Measurements from ENCODE around the gene OR4C11. TPM values are rescaled to one million over a fixed set of nuclear protein-coding genes. Genes with fewer than 3 reads are reported as not detected.

OR4C11 gene
- not detected for polyA plus RNA-seq (2013, experiment 1 of 2)
- polyA plus RNA-seq (2013, experiment 2 of 2): not detected

- H3K23ac ChIP-seq (ENCODE audit: low read length in 2 of 2): no peak within 1 kb of the TSS
- H4K91ac ChIP-seq (ENCODE audit: low read length): no peak within 1 kb of the TSS
- no peak within 1 kb of the TSS for H3K9ac ChIP-seq (ENCODE audit: low read length)
- no peak within 1 kb of the TSS for H2BK12ac ChIP-seq (ENCODE audit: low read length in 2 of 2)
- H4K8ac ChIP-seq (ENCODE audit: low read length): no peak within 1 kb of the TSS
- H2BK120ac ChIP-seq (ENCODE audit: low read depth, low read length): no peak within 1 kb of the TSS
- no peaks in the 10 kb centered on the region for H3K4me1 ChIP-seq (ENCODE audit: control insufficient read depth, insufficient read depth, low read depth, low read length)
- no peak within 1 kb of the TSS for H3K4ac ChIP-seq (ENCODE audit: low read depth in 1 of 2, low read length in 2 of 2)
- H3K18ac ChIP-seq (ENCODE audit: low read depth in 1 of 2, low read length in 2 of 2): no peak within 1 kb of the TSS
- no peaks in the 10 kb centered on the region for H3K79me1 ChIP-seq (replicated peaks; ENCODE audit: low read length, poor library complexity, severe bottlenecking)
- peaks cover 24% of the 10 kb centered on the region for H3K9me3 ChIP-seq (ENCODE audit: control insufficient read depth, low read length)
- H3K4me2 ChIP-seq (ENCODE audit: low read length, poor library complexity, severe bottlenecking): no peak within 1 kb of the TSS
- no peak within 1 kb of the TSS for H2AK5ac ChIP-seq (ENCODE audit: low read length, severe bottlenecking)
- H2BK5ac ChIP-seq (ENCODE audit: low read depth, low read length, poor library complexity, severe bottlenecking): no peak within 1 kb of the TSS
- no peak for DNase-seq
- H3K14ac ChIP-seq (ENCODE audit: low read length in 2 of 2): no peak within 1 kb of the TSS
- H3K27ac ChIP-seq (ENCODE audit: low read length, poor library complexity, severe bottlenecking): no peak within 1 kb of the TSS
- WGBS: 20% methylated on average over 1 of the region's 2 CpGs
- H2AFZ ChIP-seq (ENCODE audit: low read depth, low read length): no peak within 1 kb of the TSS
- H2BK15ac ChIP-seq (ENCODE audit: low read depth, poor library complexity, severe bottlenecking): no peak within 1 kb of the TSS
- H3K27me3 ChIP-seq (ENCODE audit: control insufficient read depth in 1 of 2, insufficient read depth in 1 of 2, low read length in 2 of 2): no peaks in the 10 kb centered on the region
- no peaks in the 10 kb centered on the region for H3K36me3 ChIP-seq (ENCODE audit: control insufficient read depth in 1 of 2, insufficient read depth in 2 of 2, low read depth in 1 of 2, low read length in 2 of 2)
- H3K4me3 ChIP-seq (ENCODE audit: insufficient read depth in 1 of 2, low read depth in 1 of 2, low read length in 2 of 2): no peak within 1 kb of the TSS
Observed at GRCh38 chr11:55607545-55607944, at the start of gene OR4C11. TSS of gene OR4C11 (minus strand) at chr11:55607645. CDS start at chr11:55604373, 3,272 bp downstream.

GRCh38 chr11:55655096-55655495 lies 47.7 kb upstream of the OR4C11 start:
- Histone ChIP-seq H2BK15ac (ENCODE audit: low read depth, poor library complexity, severe bottlenecking) (no peak overlapping the region), H2AK5ac (ENCODE audit: low read length, severe bottlenecking) (no peak overlapping the region), H2BK5ac (ENCODE audit: low read depth, low read length, poor library complexity, severe bottlenecking) (no peak overlapping the region), H3K9me3 (ENCODE audit: control insufficient read depth, low read length) (no peaks in the 10 kb centered on the region), H3K4me3 (ENCODE audit: insufficient read depth in 1 of 2, low read depth in 1 of 2, low read length in 2 of 2) (no peak overlapping the region), H3K9ac (ENCODE audit: low read length) (no peak overlapping the region), H3K79me1 (replicated peaks; ENCODE audit: low read length, poor library complexity, severe bottlenecking) (no peaks in the 10 kb centered on the region), H4K91ac (ENCODE audit: low read length) (no peak overlapping the region), H2AFZ (ENCODE audit: low read depth, low read length) (no peak overlapping the region), H3K4me2 (ENCODE audit: low read length, poor library complexity, severe bottlenecking) (no peak overlapping the region), H3K23ac (ENCODE audit: low read length in 2 of 2) (no peak overlapping the region), H3K14ac (ENCODE audit: low read length in 2 of 2) (no peak overlapping the region), H3K27ac (ENCODE audit: low read length, poor library complexity, severe bottlenecking) (no peak overlapping the region), H3K36me3 (ENCODE audit: control insufficient read depth in 1 of 2, insufficient read depth in 2 of 2, low read depth in 1 of 2, low read length in 2 of 2) (no peaks in the 10 kb centered on the region), H4K8ac (ENCODE audit: low read length) (no peak overlapping the region), H3K18ac (ENCODE audit: low read depth in 1 of 2, low read length in 2 of 2) (no peak overlapping the region), H3K4me1 (ENCODE audit: control insufficient read depth, insufficient read depth, low read depth, low read length) (no peaks in the 10 kb centered on the region), H2BK120ac (ENCODE audit: low read depth, low read length) (no peak overlapping the region), H3K27me3 (ENCODE audit: control insufficient read depth in 1 of 2, insufficient read depth in 1 of 2, low read length in 2 of 2) (no peaks in the 10 kb centered on the region), H3K4ac (ENCODE audit: low read depth in 1 of 2, low read length in 2 of 2) (no peak overlapping the region), H2BK12ac (ENCODE audit: low read length in 2 of 2) (no peak overlapping the region)
- no peak for DNase-seq

- Histone ChIP-seq H2BK120ac (ENCODE audit: low read depth, low read length) (no peak overlapping the region), H3K27ac (ENCODE audit: low read length, poor library complexity, severe bottlenecking) (no peak overlapping the region), H3K23ac (ENCODE audit: low read length in 2 of 2) (no peak overlapping the region), H3K9ac (ENCODE audit: low read length) (no peak overlapping the region), H3K14ac (ENCODE audit: low read length in 2 of 2) (no peak overlapping the region), H3K79me1 (replicated peaks; ENCODE audit: low read length, poor library complexity, severe bottlenecking) (no peaks in the 10 kb centered on the region), H3K27me3 (ENCODE audit: control insufficient read depth in 1 of 2, insufficient read depth in 1 of 2, low read length in 2 of 2) (no peaks in the 10 kb centered on the region), H2AK5ac (ENCODE audit: low read length, severe bottlenecking) (no peak overlapping the region), H3K4me3 (ENCODE audit: insufficient read depth in 1 of 2, low read depth in 1 of 2, low read length in 2 of 2) (no peak overlapping the region), H3K36me3 (ENCODE audit: control insufficient read depth in 1 of 2, insufficient read depth in 2 of 2, low read depth in 1 of 2, low read length in 2 of 2) (no peaks in the 10 kb centered on the region), H3K18ac (ENCODE audit: low read depth in 1 of 2, low read length in 2 of 2) (no peak overlapping the region), H2BK15ac (ENCODE audit: low read depth, poor library complexity, severe bottlenecking) (no peak overlapping the region), H2AFZ (ENCODE audit: low read depth, low read length) (no peak overlapping the region), H3K4me1 (ENCODE audit: control insufficient read depth, insufficient read depth, low read depth, low read length) (no peaks in the 10 kb centered on the region), H3K4me2 (ENCODE audit: low read length, poor library complexity, severe bottlenecking) (no peak overlapping the region), H4K91ac (ENCODE audit: low read length) (no peak overlapping the region), H2BK5ac (ENCODE audit: low read depth, low read length, poor library complexity, severe bottlenecking) (no peak overlapping the region), H2BK12ac (ENCODE audit: low read length in 2 of 2) (no peak overlapping the region), H3K9me3 (ENCODE audit: control insufficient read depth, low read length) (peaks cover 4% of the 10 kb centered on the region), H3K4ac (ENCODE audit: low read depth in 1 of 2, low read length in 2 of 2) (no peak overlapping the region), H4K8ac (ENCODE audit: low read length) (no peak overlapping the region)
- WGBS: 56% methylated on average over 1 of the region's 1 CpG
- DNase-seq: no peak
Observed at GRCh38 chr11:55652560-55652959, 45.1 kb upstream of the OR4C11 start.

GRCh38 chr11:55648027-55648426 lies 40.6 kb upstream of the OR4C11 start, which contains the start of gene OR4S2:
TSS of gene OR4S2 (plus strand) at chr11:55648327. CDS start at chr11:55650904, 2,577 bp downstream.
- DNase-seq: no peak
- Histone ChIP-seq H2BK15ac (ENCODE audit: low read depth, poor library complexity, severe bottlenecking) (no peak within 1 kb of the TSS), H3K27me3 (ENCODE audit: control insufficient read depth in 1 of 2, insufficient read depth in 1 of 2, low read length in 2 of 2) (no peaks in the 10 kb centered on the region), H2AFZ (ENCODE audit: low read depth, low read length) (no peak within 1 kb of the TSS), H3K4me1 (ENCODE audit: control insufficient read depth, insufficient read depth, low read depth, low read length) (no peaks in the 10 kb centered on the region), H3K27ac (ENCODE audit: low read length, poor library complexity, severe bottlenecking) (no peak within 1 kb of the TSS), H3K4me3 (ENCODE audit: insufficient read depth in 1 of 2, low read depth in 1 of 2, low read length in 2 of 2) (no peak within 1 kb of the TSS), H3K18ac (ENCODE audit: low read depth in 1 of 2, low read length in 2 of 2) (no peak within 1 kb of the TSS), H3K36me3 (ENCODE audit: control insufficient read depth in 1 of 2, insufficient read depth in 2 of 2, low read depth in 1 of 2, low read length in 2 of 2) (no peaks in the 10 kb centered on the region), H4K91ac (ENCODE audit: low read length) (no peak within 1 kb of the TSS), H3K4ac (ENCODE audit: low read depth in 1 of 2, low read length in 2 of 2) (no peak within 1 kb of the TSS), H3K4me2 (ENCODE audit: low read length, poor library complexity, severe bottlenecking) (no peak within 1 kb of the TSS), H2BK120ac (ENCODE audit: low read depth, low read length) (no peak within 1 kb of the TSS), H2BK5ac (ENCODE audit: low read depth, low read length, poor library complexity, severe bottlenecking) (no peak within 1 kb of the TSS), H4K8ac (ENCODE audit: low read length) (no peak within 1 kb of the TSS), H3K14ac (ENCODE audit: low read length in 2 of 2) (no peak within 1 kb of the TSS), H3K79me1 (replicated peaks; ENCODE audit: low read length, poor library complexity, severe bottlenecking) (no peaks in the 10 kb centered on the region), H3K9ac (ENCODE audit: low read length) (no peak within 1 kb of the TSS), H2AK5ac (ENCODE audit: low read length, severe bottlenecking) (no peak within 1 kb of the TSS), H2BK12ac (ENCODE audit: low read length in 2 of 2) (no peak within 1 kb of the TSS), H3K23ac (ENCODE audit: low read length in 2 of 2) (no peak within 1 kb of the TSS), H3K9me3 (ENCODE audit: control insufficient read depth, low read length) (peaks cover 14% of the 10 kb centered on the region)
- no CpG with 5 or more reads among the region's 2 CpGs for WGBS

Measured in mesenchymal stem cell (in vitro differentiated cells and primary cell).